Activated CD4-positive, alpha-beta memory T cell treated with anti-CD3 and anti-CD28 coated beads, Interleukin-2, amount 10 ng/mL, durations not matched to agents 7 days and 5 days (primary cell): Measurements from ENCODE around the gene PRKN. TPM values are rescaled to one million over a fixed set of nuclear protein-coding genes. Genes with fewer than 3 reads are reported as not detected.

ENCODE experiments used
- CTCF ChIA-PET: fragments of 350-600 bp; sonication (Branson Sonifier 250); formaldehyde crosslinking; loops from one replicate; lab custom pipeline; 2021; ENCODE audit warnings: antibody characterized with exemption, inconsistent platforms; lab: Charles Lee
- POLR2A ChIA-PET: fragments of 350-600 bp; sonication (Branson Sonifier 250); formaldehyde crosslinking; loops from one replicate; lab custom pipeline; 2021; ENCODE audit warnings: antibody characterized with exemption; lab: Charles Lee
- DNase-seq: peaks from one replicate; pipeline ENCODE4 v3.0.0-alpha.2; 2020
- H3K27ac Mint-ChIP-seq: one replicate; pipeline ENCODE4 v1.8.0; 2021; ENCODE audit warnings: mild to moderate bottlenecking, mixed read lengths
- H3K27me3 Mint-ChIP-seq: one replicate; pipeline ENCODE4 v1.8.0; 2021; ENCODE audit warnings: mixed read lengths
- H3K36me3 Mint-ChIP-seq: one replicate; pipeline ENCODE4 v1.8.0; 2021; ENCODE audit warnings: low read depth, mixed read lengths
- H3K4me1 Mint-ChIP-seq: one replicate; pipeline ENCODE4 v1.8.0; 2021; ENCODE audit warnings: mixed read lengths
- H3K4me3 Mint-ChIP-seq: one replicate; pipeline ENCODE4 v1.8.0; 2021; ENCODE audit warnings: mild to moderate bottlenecking, mixed read lengths
- H3K9me3 Mint-ChIP-seq: one replicate; pipeline ENCODE4 v1.8.0; 2021; ENCODE audit warnings: mixed read lengths
- total RNA-seq, 2 experiments: library from RNA; stranded (reverse); gene quantifications; one replicate each; pipeline ENCODE4 v1.2.3, GENCODE V29; 2021

Gene PRKN
- total RNA-seq, 2 experiments from 2014 or later, result 0.13 to 0.43 TPM

- H3K27me3 Mint-ChIP-seq, result no peaks in the 10 kb centered on the region
- H3K36me3 Mint-ChIP-seq, result no peaks in the 10 kb centered on the region
- DNase-seq, result no peak
- H3K9me3 Mint-ChIP-seq, result peaks cover 5% of the 10 kb centered on the region
- CTCF ChIA-PET, result no interaction called here
- POLR2A ChIA-PET, result no interaction called here
- no peak overlapping the region for H3K4me3 Mint-ChIP-seq
- no peak overlapping the region for H3K27ac Mint-ChIP-seq
- H3K4me1 Mint-ChIP-seq, result no peaks in the 10 kb centered on the region
Observed at GRCh38 chr6:162108041-162108440, 619.5 kb downstream of the PRKN start.

- Mint-ChIP-seq H3K27me3 (no peaks in the 10 kb centered on the region), H3K9me3 (peaks cover 11% of the 10 kb centered on the region), H3K4me3 (no peak overlapping the region), H3K36me3 (no peaks in the 10 kb centered on the region), H3K27ac (no peak overlapping the region), H3K4me1 (peaks cover 3% of the 10 kb centered on the region)
- POLR2A ChIA-PET, result no interaction called here
- CTCF ChIA-PET, result no interaction called here
- no peak for DNase-seq
Observed at GRCh38 chr6:162100096-162100495, 627.5 kb downstream of the PRKN start.

- Mint-ChIP-seq H3K27me3 (no peaks in the 10 kb centered on the region), H3K4me1 (peaks cover 3% of the 10 kb centered on the region), H3K36me3 (no peaks in the 10 kb centered on the region), H3K4me3 (no peak overlapping the region), H3K9me3 (peaks cover 13% of the 10 kb centered on the region), H3K27ac (no peak overlapping the region)
- DNase-seq, result no peak
- ChIA-PET CTCF (no interaction called here), POLR2A (no interaction called here)
Observed at GRCh38 chr6:162099685-162100084, 627.9 kb downstream of the PRKN start.

- DNase-seq, result no peak
- ChIA-PET CTCF (no interaction called here), POLR2A (no interaction called here)
- Mint-ChIP-seq H3K36me3 (no peaks in the 10 kb centered on the region), H3K27me3 (no peaks in the 10 kb centered on the region), H3K4me3 (no peak overlapping the region), H3K9me3 (peaks cover 7% of the 10 kb centered on the region), H3K27ac (no peak overlapping the region), H3K4me1 (no peaks in the 10 kb centered on the region)
Observed at GRCh38 chr6:162092816-162093502, 634.6 kb downstream of the PRKN start.

GRCh38 chr6:162090734-162091133, 636.8 kb downstream of the PRKN start:
- H3K36me3 Mint-ChIP-seq, result no peaks in the 10 kb centered on the region
- DNase-seq, result no peak
- H3K27me3 Mint-ChIP-seq, result no peaks in the 10 kb centered on the region
- no peak overlapping the region for H3K4me3 Mint-ChIP-seq
- no peaks in the 10 kb centered on the region for H3K4me1 Mint-ChIP-seq
- ChIA-PET POLR2A (no interaction called here), CTCF (no interaction called here)
- peaks cover 9% of the 10 kb centered on the region for H3K9me3 Mint-ChIP-seq
- no peak overlapping the region for H3K27ac Mint-ChIP-seq

GRCh38 chr6:162088091-162088490, 639.5 kb downstream of the PRKN start:
- peaks cover 3% of the 10 kb centered on the region for H3K9me3 Mint-ChIP-seq
- ChIA-PET CTCF (no interaction called here), POLR2A (no interaction called here)
- no peaks in the 10 kb centered on the region for H3K4me1 Mint-ChIP-seq
- H3K36me3 Mint-ChIP-seq, result no peaks in the 10 kb centered on the region
- no peak overlapping the region for H3K4me3 Mint-ChIP-seq
- H3K27me3 Mint-ChIP-seq, result no peaks in the 10 kb centered on the region
- DNase-seq, result no peak
- H3K27ac Mint-ChIP-seq, result no peak overlapping the region

GRCh38 chr6:162085561-162085960, 642.0 kb downstream of the PRKN start:
- H3K9me3 Mint-ChIP-seq, result peaks cover 6% of the 10 kb centered on the region
- DNase-seq, result no peak
- H3K4me3 Mint-ChIP-seq, result no peak overlapping the region
- ChIA-PET CTCF (no interaction called here), POLR2A (no interaction called here)
- no peaks in the 10 kb centered on the region for H3K36me3 Mint-ChIP-seq
- no peaks in the 10 kb centered on the region for H3K27me3 Mint-ChIP-seq
- no peaks in the 10 kb centered on the region for H3K4me1 Mint-ChIP-seq
- no peak overlapping the region for H3K27ac Mint-ChIP-seq

GRCh38 chr6:162082520-162082919, 645.0 kb downstream of the PRKN start:
- Mint-ChIP-seq H3K27ac (no peak overlapping the region), H3K4me1 (no peaks in the 10 kb centered on the region), H3K9me3 (peaks cover 3% of the 10 kb centered on the region), H3K27me3 (no peaks in the 10 kb centered on the region), H3K4me3 (no peak overlapping the region), H3K36me3 (no peaks in the 10 kb centered on the region)
- CTCF ChIA-PET, result no interaction called here
- DNase-seq, result no peak
- POLR2A ChIA-PET, result no interaction called here

GRCh38 chr6:162078667-162079066, 648.9 kb downstream of the PRKN start:
- DNase-seq, result no peak
- no peaks in the 10 kb centered on the region for H3K27me3 Mint-ChIP-seq
- no peaks in the 10 kb centered on the region for H3K36me3 Mint-ChIP-seq
- no peaks in the 10 kb centered on the region for H3K4me1 Mint-ChIP-seq
- peaks cover 6% of the 10 kb centered on the region for H3K9me3 Mint-ChIP-seq
- no peak overlapping the region for H3K4me3 Mint-ChIP-seq
- CTCF ChIA-PET, result no interaction called here
- POLR2A ChIA-PET, result no interaction called here
- H3K27ac Mint-ChIP-seq, result no peak overlapping the region

GRCh38 chr6:162078126-162078525, 649.4 kb downstream of the PRKN start:
- no peaks in the 10 kb centered on the region for H3K36me3 Mint-ChIP-seq
- no peaks in the 10 kb centered on the region for H3K27me3 Mint-ChIP-seq
- peaks cover 6% of the 10 kb centered on the region for H3K9me3 Mint-ChIP-seq
- no peak for DNase-seq
- no peak overlapping the region for H3K4me3 Mint-ChIP-seq
- no peak overlapping the region for H3K27ac Mint-ChIP-seq
- CTCF ChIA-PET, result no interaction called here
- POLR2A ChIA-PET, result no interaction called here
- H3K4me1 Mint-ChIP-seq, result no peaks in the 10 kb centered on the region

GRCh38 chr6:162076816-162077215, 650.8 kb downstream of the PRKN start:
- no peak overlapping the region for H3K27ac Mint-ChIP-seq
- H3K36me3 Mint-ChIP-seq, result no peaks in the 10 kb centered on the region
- H3K4me1 Mint-ChIP-seq, result no peaks in the 10 kb centered on the region
- H3K27me3 Mint-ChIP-seq, result no peaks in the 10 kb centered on the region
- H3K9me3 Mint-ChIP-seq, result peaks cover 6% of the 10 kb centered on the region
- ChIA-PET CTCF (no interaction called here), POLR2A (no interaction called here)
- H3K4me3 Mint-ChIP-seq, result no peak overlapping the region
- no peak for DNase-seq

- peaks cover 7% of the 10 kb centered on the region for H3K9me3 Mint-ChIP-seq
- no peak overlapping the region for H3K4me3 Mint-ChIP-seq
- DNase-seq, result no peak
- ChIA-PET POLR2A (no interaction called here), CTCF (no interaction called here)
- no peak overlapping the region for H3K27ac Mint-ChIP-seq
- no peaks in the 10 kb centered on the region for H3K27me3 Mint-ChIP-seq
- no peaks in the 10 kb centered on the region for H3K36me3 Mint-ChIP-seq
- H3K4me1 Mint-ChIP-seq, result no peaks in the 10 kb centered on the region
Observed at GRCh38 chr6:162074641-162075275, 652.8 kb downstream of the PRKN start.

- Mint-ChIP-seq H3K4me3 (no peak overlapping the region), H3K4me1 (no peaks in the 10 kb centered on the region), H3K36me3 (no peaks in the 10 kb centered on the region), H3K9me3 (peaks cover 22% of the 10 kb centered on the region), H3K27me3 (no peaks in the 10 kb centered on the region), H3K27ac (no peak overlapping the region)
- no peak for DNase-seq
- POLR2A ChIA-PET, result no interaction called here
- CTCF ChIA-PET, result no interaction called here
Observed at GRCh38 chr6:162070639-162071038, 656.9 kb downstream of the PRKN start.

- Mint-ChIP-seq H3K27ac (no peak overlapping the region), H3K4me1 (no peaks in the 10 kb centered on the region), H3K4me3 (no peak overlapping the region), H3K9me3 (peaks cover 22% of the 10 kb centered on the region), H3K36me3 (no peaks in the 10 kb centered on the region), H3K27me3 (no peaks in the 10 kb centered on the region)
- ChIA-PET POLR2A (no interaction called here), CTCF (no interaction called here)
- no peak for DNase-seq
Observed at GRCh38 chr6:162069995-162070394, 657.6 kb downstream of the PRKN start.
